Stimulated activated CD4-positive, alpha-beta T cell treated with anti-CD3 and anti-CD28 coated beads, Interleukin-15, amount 100 ng/mL, for 48 hours (primary cell): ENCODE data around the gene COLEC11.

Experiments
- DNase-seq, 2 donors: peaks; one replicate each; pipeline ENCODE4 v3.0.0-alpha.2; 2020; ENCODE audit warnings: low read depth in 2 of 2

The COLEC11 gene

DNA sequence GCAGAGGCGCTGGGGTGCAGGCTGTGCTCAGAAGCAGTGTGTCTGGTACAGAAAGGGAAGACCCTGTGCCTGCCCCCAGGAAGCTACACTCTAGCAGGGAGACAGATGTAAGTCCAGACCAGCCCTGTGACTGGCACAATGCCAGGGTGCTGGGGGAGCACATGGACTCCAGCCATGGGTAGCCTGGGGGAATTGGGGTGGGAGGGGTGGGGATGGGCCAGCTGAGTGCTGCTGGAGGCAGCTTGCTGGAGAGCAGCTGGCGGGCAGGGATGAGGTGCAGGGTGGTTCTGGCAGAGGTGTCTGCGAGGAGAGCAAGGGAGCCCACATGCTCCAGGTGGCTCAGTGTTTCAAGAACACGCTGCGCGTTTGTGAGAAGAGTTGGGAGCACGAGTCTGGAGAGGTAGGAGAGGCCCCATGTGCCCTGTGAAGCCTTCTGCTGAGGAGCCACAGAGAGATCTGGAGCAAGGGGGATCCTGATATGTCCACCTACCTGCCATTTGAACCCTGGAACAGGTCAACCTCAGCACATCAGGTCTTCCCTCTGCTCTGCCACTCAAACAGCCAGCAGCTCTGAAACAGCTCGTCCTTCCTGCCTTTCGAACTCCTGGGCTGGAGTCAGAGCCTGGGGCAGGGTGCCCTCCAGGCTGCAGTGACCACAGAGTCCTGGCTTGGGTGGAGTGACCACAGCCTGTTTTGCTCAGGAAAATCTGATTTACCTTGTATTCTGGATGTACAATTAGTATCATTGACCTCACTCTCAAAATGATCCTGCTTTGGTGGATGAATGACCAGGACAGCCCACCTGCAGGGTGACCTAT, 78.2 kb downstream of the COLEC11 start:
- DNase-seq, result no peak

DNA sequence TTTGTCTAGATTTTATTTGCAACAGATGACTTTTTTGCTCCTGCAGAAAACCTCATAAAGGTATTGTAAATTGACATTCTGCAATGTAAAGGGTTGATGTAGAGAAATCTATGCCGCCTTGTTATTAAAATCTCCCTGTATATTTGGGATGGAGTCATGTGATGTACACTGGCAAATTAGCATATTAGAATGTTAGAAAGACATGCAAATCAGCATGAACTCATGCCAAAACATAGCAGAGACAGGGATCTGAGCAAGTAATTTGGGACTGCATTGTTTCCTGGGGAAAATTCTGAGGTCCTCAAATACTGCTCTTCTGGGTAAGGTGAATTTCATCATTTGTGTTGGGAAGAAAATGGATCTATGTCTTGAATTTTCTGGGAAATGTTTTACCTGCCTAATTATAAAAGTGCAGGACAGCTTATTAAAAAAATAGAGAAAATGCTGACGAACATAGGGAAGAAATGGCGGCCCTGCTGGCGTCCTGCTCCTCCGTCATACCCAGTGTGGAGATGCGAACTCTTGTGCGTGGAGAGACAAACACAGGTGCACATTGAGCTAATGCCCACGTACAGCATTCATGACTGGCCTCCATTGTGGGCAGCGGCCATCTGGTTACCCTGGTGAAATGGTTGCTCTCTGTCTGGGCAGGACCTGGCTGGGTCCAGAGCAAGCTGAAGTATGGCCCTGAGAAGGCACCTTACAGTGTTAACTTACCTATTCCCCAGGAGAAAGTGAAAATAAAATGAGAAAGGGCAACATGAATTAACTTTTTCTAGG, 79.3 kb downstream of the COLEC11 start:
- DNase-seq, result no peak

DNA sequence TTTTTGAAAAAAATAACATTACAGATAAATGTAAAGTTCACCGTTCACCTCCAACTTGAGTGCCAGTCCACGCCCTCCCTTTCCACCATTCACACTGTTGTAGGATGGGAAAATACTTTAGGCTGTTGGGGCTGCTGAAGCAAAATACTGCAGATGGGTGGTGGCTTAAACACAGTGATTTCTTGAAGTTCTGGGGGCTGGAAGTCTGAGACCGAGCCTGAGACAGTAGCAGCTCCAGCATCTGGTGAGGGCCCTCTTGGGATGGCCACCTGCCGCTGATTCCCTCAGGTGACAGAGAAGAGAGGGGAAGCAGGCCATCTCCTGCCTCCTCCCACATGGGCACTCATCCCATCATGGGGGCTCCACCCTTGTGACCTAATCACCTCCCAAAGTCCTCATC, 80.8 kb downstream of the COLEC11 start:
- DNase-seq, result no peak

DNA sequence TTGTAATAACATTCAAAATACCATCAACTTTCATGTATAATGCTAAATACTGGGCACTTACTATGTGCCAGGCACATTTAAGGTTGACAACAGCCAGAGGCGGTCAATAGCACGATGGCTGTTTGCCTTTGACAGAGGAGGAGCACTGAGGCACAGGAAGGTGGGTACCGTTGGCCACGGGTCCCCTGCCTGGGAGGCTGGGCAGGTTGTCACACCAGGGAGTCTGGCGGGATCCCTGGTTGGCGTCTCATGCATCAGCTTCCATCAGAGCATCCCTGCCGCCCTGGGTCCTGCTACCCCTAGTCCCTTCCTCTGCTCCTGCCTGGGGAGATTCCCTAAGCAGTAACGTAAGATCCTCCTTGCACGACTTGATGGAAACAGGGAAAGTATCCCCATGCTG, 82.5 kb downstream of the COLEC11 start:
- DNase-seq, result no peak

DNA sequence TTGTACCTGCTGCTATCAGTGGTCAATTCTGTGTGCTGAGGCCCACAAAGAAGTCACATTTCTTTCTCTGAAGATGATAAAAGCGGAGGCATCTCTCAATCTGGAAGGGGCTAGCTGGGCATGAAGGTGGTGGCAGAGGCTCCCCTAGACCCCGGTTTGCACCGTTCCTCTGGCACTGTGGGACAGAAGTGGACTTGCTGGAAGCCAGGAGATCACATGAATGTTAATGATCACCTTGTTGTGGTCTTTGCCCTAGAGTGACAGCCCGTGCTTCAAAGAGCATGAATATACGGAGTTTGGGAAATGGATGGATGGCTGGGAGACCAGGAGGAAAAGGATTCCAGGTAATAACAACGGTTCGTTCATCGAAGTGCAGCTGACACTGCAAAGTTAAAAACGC, 83.3 kb downstream of the COLEC11 start:
- DNase-seq, result no peak

DNA sequence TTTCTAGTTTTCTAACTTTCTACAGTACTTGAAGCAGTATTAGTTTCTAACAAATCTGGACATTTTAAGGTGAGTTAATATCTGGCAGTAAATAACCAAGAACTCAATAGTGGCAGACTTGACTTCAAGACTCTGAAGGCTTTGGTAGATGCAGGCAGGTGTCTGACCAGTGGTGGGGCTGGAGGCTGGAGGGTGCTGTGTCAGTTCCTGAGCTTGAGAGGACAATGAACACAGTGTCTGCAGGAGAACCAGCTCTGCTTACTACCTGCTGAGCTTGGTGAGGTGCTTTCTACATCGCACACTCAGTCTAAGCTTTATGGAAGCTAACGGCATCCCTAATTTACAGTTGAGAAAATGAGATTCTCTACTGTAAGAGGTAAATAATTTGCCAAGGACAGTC, 84.3 kb downstream of the COLEC11 start:
- DNase-seq, result no peak

DNA sequence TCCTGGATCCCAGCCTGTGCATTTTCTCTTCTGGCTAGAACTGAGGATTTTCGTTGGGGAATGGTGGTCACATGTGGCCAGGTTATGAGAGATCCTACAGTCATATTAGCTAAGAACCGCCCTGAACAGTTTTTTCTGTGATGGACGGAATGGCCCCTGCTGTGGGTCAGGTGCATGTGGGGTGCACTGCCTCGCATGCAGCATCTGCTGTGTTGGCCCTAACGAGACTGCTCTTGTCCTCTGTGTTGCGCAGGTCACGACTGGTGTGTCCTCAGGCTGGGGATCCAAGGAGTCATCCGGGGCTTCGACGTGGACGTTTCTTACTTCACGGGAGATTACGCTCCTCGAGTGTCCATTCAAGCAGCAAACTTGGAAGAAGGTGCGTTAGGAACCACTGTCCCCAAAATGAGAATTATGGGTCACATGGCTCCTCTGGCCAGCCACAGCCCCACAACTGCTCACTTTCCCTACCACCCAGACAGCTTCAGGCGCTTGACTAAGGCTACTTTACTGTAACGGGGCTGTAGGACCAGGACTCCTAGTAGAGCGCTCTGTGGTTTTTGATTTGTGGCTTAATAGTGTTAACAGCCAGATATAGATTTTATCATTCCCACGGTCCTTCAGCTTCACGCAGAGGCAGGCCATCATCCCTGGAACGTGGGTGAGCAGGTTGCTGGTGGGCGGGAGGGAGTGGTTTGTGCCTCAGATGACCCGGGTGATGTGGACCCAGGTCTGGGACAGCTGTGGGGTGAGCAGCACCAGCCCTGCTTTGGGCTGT, 84.9 kb downstream of the COLEC11 start:
- DNase-seq, result no peak

DNA sequence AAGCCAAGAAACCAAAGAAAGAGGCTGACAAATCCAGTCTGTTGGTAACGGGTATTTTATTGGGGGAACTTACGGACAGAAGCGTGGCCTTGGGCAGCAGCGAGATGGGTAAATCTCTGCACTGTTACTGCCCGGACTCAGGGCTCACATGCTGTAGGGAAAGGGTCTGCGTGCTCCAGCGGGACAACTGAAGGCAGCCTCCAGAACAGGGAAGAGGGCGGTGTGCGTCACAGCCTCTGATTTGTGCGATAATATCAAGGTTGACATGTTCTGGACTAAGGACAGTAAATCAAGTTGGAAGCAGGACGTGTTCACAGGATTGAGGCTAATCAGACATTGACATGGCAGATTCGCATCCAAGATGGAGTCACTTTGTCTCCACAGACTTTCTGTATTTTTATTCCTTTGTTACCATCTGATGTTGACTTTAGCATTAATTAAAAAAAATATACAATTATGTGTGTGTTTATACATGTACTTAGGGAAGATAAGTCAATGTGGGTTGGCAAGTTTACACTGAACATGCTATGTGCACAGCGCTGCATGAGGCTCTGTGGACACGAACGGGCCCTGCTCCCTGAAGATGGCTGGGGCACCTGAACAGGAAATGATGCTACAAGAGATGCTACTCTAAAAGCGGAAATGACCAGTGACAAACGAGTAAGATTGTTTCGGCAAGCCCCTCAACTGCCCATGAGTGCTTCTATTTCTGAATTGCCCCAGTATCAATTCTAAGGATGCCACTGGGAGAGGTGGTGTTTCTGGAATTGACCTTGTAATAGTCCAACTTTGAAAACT, 85.8 kb downstream of the COLEC11 start:
- DNase-seq, result no peak

DNA sequence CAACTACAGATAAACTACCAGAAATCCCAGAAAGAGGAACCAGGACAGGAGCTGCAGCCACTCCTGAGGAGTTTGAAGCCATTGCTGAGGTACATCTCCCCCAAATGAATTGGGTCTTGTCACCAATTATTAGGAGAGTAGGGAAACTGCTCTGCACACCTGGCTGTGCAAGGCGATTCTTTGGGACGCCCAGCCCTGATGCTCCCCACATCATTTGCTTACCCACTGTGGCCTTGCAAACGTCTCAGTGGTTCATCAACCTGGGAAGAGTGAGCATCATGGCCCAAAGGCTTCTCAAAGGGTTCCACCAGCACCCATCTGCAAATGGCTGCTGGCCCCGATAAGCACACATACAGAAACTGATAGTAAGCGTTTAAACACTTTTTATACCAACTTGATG, 86.7 kb downstream of the COLEC11 start:
- DNase-seq, result no peak

DNA sequence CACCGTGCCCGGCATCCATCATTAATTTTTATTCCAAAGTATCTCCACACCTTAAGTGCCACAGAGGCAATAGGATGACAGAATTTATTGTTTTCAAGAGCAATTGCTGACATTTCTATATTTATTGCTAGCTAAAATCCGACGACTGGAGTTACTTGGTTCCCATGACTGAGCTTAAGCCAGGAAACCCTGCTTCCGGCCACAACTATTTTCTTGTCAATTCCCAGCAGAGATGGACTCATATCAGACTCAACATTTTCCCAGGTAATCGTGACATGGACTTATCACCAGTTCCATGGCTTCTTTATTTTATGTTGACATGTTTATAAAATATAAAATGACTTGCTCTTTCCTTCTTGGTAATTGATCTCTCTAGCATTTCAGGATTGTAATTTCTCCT, 87.9 kb downstream of the COLEC11 start:
- no peak for DNase-seq

DNA sequence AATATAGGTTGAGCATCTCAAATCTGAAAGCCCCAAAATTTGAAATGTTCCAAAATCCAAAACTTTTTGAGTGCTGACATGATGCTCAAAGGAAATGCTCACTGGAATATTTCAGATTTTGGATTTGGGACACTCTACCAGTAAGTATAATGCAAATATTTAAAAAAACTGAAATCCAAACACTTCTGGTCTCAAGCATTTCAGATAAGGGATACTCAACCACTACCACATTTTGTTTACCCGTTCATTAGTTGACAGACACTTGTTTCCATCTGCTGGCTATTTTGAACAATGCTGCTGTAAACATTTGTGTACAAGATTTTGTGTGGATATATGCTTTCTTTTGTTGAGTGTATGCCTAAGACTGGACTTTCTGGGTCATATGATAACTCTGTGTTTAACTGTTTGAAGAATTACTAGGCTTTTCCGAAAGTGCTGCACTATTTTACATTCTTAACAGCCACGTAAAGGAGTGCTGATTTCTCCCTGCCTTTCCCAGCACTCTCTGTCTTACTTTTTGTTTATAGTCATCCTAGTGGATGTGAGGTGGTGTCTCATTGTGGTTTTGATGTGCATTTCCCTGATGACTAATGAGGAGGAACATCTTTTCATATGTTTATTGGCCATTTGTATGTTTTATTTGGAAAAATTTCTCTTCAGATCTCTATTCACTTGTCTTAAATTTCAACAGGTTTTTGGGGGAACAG, 89.0 kb downstream of the COLEC11 start:
- no peak for DNase-seq

DNA sequence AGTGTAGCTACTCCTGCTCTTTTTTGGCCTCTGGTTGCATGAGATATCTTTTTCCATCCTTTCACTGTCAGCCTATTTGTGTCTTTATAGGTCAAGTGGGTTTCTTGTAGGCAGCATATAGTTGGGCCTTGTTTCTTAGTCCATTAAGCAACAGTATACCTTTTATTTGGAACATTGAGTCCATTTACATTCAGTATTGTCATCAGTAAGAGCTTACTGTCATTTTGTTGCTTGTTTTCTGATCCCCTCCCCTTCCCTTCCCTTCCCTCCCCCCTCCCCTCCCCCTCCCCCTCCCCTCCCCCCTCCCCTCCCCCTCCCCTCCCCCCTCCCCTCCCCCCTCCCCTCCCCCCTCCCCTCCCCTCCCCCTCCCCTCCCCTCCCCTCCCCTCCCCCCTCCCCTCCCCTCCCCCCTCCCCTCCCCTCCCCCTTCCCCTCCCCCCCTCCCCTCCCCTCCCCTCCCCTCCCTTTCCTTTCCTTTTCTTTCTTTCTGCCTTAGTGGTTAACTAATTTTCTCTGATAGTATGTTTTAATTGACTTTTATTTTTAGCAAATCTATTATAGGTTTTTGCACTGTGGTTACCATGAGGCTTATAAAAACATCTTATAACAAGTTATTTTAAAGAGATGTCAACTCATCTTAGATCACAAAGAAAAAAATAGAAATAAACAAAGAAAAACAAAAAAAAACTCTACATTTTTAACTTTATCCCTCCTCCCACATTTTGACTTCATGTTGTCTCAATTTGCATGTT, 95.3 kb downstream of the COLEC11 start:
- no peak for DNase-seq

DNA sequence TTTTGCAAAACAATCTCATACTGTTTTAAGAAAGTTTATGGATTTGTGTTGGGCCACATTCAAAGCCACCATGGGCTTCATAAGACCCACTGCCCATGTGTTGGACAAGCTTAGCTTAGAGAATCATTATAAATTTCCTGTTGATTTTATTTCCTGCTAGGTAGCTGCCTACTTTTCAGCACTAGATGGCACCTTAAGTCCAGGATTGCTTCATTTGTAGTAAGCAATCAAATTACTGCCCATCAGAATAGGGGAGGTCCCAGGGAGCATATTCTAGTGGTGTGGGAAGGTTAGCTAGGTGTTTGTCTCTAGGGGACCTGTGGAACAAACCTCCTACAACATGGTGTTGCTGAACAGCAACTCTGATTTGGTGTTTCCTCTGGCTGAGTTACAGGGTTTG, 97.5 kb downstream of the COLEC11 start:
- no peak for DNase-seq
